GM10266 (cell line): Measurements from ENCODE around the gene CNNM4.

Experiments
- DNase-seq: peaks from one replicate; pipeline ENCODE4 v3.0.0; 2012; ENCODE audit errors: extremely low spot score
- TF ChIP-seq, protein P1 (sequence below): IDR thresholded peaks from 2 replicates; pipeline ENCODE4 v1.5.1; 2012; ENCODE audit warnings: mild to moderate bottlenecking, low read depth; ENCODE audit not compliant: control insufficient read depth, insufficient read depth; ENCODE audit errors: missing control alignments

Gene CNNM4

DNA sequence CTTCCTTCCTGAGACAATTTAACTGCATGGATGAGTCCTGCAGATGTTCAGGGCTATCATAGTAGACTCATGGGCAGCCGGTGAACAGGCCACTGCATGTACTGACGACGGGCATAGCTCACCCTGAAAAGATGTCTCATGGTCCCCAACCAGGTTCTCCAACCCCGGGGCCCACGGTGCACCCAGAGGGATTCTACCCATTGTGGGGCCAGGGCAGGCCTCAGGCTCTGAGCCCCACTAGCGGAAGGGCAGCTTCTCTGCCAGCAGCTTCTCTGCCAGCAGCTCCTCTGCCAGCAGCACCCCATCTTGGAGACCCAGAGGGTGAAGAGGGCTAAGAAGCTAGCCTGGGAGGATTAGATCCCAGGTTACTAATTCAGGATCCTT lies 3.2 kb upstream of the CNNM4 start:
- TF ChIP-seq, protein P1, sequence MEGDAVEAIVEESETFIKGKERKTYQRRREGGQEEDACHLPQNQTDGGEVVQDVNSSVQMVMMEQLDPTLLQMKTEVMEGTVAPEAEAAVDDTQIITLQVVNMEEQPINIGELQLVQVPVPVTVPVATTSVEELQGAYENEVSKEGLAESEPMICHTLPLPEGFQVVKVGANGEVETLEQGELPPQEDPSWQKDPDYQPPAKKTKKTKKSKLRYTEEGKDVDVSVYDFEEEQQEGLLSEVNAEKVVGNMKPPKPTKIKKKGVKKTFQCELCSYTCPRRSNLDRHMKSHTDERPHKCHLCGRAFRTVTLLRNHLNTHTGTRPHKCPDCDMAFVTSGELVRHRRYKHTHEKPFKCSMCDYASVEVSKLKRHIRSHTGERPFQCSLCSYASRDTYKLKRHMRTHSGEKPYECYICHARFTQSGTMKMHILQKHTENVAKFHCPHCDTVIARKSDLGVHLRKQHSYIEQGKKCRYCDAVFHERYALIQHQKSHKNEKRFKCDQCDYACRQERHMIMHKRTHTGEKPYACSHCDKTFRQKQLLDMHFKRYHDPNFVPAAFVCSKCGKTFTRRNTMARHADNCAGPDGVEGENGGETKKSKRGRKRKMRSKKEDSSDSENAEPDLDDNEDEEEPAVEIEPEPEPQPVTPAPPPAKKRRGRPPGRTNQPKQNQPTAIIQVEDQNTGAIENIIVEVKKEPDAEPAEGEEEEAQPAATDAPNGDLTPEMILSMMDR: no peak
- no peak for DNase-seq

DNA sequence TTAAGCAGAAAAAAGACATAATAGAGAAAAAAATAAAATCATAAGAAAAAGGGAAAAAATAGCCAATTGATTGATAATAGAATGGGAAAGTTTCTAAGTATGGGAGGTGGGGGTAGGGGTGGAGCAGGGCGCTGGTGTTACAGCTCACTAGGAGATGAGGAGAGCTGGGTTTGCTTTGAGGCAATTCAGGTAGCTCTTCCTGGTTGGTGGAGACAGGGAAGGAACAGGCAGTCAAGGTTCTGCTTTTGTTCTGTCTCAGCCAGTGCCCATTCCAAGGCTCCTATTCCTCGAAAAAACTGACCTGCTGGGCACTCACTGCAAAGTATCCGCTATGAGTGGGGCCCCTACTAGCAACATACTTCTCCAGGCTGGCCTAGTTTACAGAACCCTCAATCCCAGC lies 1.7 kb upstream of the CNNM4 start:
- DNase-seq: no peak
- TF ChIP-seq, protein P1: no peak

DNA sequence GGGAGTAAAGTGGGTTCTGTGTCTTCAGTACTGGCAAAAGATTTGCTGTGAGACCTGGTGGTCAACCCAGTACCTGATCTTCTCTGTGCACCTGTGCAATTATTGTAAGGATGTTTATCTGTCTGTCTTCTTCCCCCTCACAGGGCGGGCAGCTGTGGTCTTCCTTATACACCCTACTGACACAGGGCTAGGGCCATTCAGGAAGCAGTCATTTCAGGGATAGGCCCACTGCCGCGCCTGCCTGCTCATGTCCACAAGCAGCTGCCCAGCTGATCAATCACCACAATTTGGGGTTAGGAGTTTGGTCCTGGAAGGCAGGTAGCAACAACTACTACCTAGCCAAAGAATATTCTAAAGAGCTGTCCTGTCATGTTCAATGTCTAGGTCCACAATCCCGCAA lies 1.2 kb upstream of the CNNM4 start:
- DNase-seq: no peak

DNA sequence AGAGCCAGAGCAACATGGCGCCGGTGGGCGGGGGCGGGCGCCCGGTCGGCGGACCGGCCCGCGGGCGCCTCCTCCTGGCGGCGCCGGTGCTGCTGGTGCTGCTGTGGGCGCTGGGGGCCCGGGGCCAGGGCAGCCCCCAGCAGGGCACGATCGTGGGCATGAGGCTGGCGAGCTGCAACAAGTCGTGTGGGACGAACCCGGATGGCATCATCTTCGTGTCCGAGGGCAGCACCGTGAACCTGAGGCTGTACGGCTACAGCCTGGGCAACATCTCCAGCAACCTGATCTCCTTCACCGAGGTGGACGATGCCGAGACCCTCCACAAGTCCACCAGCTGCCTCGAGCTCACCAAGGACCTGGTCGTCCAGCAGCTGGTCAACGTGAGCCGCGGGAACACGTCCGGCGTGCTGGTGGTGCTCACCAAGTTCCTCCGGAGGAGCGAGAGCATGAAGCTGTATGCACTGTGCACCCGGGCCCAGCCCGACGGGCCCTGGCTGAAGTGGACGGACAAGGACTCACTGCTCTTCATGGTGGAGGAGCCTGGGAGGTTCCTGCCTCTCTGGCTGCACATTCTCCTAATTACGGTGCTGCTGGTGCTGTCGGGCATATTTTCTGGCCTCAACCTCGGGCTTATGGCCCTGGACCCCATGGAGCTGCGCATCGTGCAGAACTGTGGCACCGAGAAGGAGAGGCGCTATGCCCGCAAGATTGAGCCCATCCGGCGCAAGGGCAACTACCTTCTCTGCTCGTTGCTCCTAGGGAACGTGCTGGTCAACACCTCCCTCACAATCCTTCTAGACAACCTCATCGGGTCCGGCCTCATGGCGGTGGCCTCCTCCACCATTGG lies 507 bp downstream of the CNNM4 start:
- TF ChIP-seq, protein P1: peak; percentile 86
- no peak for DNase-seq

More for the DNA sequence above, 1.2 kb upstream of the CNNM4 start:
- TF ChIP-seq, protein P1: no peak

DNA sequence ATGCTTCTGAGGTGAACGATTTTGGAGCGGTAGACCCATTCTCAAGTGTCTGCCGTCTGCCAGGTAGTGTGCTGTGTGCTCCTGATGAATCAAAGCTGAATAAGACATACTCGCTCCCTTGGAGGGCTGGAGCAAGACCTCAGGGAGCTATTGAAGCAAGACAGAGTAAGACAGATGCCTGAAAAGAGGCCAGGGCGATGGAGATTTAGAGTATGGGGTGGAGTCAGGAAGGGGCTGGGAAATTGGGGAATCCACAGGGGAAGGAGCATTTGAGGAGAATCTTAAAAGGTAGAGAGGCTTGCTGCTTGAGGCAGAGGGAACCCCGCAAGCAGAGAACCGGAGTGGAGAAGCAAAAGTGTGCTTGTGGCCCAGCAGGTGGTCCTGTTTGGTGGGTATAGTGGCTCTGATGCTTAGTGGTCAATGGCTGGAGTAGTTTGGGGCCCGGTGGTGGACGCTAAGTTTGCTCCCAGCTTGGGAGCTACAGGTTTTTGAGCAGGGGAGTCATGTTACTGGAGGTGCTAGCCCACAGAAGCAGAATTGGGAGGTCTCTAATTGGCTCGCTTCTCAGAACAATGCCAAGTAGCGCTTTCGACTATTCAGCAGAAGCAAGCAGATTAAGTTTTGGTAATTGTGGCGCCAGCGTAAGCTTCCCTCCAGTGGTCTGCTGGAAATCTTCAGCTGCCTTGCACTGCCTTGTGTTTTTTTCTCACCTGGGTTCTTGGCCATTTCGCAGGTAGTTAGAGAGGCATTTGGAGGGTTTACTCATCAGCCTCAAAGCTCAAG lies 2.0 kb downstream of the CNNM4 start:
- DNase-seq: peak; percentile 60
- TF ChIP-seq, protein P1: no peak

DNA sequence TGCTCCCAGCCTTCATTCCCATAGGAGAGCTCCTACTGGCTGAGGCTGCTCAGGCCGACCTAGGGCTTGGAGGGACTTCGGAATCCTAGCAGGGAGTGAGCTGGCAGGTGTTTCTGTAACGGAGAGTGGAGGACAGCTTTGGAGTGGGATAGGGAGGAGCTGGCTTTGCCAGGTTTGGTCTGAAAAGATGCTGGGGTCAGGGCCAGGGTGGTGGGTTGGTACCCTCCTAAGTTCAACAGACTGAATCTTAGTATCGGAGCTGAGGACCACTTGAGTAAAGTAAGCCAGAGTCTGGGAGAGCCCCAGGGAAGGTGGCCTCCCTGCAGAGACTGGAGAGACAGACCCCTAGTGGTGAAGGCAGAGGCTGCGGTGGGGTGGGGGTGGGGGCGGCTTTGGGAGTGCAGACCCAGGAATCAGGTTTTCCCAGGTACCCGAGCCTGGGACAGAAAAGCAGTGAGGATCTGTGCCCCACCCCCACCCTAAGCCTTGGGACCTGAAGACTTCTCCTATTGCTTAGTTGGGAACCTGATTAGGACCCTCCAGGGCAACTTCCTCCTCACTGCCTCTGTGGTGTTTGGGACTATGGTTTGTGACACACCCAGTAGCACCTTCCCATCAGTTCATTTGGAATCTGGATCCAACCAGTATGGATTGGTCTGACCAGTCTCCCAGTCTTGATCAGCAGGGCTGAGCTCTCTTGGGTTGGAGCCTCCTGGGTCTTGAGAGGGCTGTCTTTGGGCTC lies 3.0 kb downstream of the CNNM4 start:
- DNase-seq: peak; percentile 59
- TF ChIP-seq, protein P1: peak; percentile 71
